HG03045 (cell line): ENCODE results near the gene PHC2.

ENCODE experiments used
- ATAC-seq: cut with Tn5 transposase; IDR thresholded peaks from one replicate; pipeline ENCODE4 v1.9.1; 2021; ENCODE audit warnings: mild to moderate bottlenecking, moderate library complexity; ENCODE audit not compliant: unreplicated experiment

PHC2 gene, protein sequence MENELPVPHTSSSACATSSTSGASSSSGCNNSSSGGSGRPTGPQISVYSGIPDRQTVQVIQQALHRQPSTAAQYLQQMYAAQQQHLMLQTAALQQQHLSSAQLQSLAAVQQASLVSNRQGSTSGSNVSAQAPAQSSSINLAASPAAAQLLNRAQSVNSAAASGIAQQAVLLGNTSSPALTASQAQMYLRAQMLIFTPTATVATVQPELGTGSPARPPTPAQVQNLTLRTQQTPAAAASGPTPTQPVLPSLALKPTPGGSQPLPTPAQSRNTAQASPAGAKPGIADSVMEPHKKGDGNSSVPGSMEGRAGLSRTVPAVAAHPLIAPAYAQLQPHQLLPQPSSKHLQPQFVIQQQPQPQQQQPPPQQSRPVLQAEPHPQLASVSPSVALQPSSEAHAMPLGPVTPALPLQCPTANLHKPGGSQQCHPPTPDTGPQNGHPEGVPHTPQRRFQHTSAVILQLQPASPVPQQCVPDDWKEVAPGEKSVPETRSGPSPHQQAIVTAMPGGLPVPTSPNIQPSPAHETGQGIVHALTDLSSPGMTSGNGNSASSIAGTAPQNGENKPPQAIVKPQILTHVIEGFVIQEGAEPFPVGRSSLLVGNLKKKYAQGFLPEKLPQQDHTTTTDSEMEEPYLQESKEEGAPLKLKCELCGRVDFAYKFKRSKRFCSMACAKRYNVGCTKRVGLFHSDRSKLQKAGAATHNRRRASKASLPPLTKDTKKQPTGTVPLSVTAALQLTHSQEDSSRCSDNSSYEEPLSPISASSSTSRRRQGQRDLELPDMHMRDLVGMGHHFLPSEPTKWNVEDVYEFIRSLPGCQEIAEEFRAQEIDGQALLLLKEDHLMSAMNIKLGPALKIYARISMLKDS

DNA sequence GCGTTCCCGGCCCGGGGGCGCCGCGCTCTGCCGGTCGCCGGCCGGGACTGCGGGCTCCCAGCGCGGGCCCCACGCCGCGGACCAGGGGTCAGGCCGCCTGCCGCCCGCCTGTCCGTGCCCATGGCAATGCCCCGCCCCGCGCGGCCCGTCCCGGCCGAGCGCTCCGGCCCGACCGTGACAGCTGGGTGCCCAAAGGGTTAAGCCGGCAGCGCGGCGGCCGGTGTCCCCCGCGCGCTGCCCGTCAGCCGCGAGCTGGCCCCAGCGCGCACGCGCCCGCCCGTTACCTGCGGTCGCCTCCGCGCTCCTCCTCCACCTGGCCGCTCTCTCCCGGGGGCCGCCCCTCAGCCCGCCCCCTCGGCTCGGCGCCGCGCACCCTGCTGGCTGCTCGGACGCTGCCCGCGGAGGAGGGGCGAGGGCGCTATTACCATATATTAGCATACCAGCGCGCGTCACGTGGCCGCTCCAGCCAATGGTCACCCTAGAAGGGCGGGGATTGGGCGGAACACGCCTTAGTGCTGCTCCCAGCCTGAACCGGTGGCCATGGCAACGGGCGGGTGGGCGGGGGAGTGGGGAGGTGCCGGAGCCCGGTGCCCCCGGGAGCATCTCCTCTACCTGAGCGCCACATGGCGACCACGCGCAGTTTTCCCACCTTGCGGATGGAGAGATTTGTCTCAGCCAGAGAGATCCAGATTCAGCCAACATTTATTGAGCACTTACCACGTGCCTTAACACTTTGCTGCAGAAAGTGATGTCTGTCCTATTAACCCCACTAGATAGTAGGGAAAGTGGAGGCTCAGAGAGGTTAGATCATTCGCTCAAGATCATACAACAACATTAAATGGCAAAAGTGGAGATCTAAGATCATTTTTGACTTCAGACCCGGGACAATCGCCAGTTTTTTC, at the start of gene PHC2:
Gene PHC2, minus strand, starts transcription at position 404 of the 902 bp plus-strand sequence. CDS start 55,556 bp downstream, outside the sequence.
- peak; percentile 86 for ATAC-seq

DNA sequence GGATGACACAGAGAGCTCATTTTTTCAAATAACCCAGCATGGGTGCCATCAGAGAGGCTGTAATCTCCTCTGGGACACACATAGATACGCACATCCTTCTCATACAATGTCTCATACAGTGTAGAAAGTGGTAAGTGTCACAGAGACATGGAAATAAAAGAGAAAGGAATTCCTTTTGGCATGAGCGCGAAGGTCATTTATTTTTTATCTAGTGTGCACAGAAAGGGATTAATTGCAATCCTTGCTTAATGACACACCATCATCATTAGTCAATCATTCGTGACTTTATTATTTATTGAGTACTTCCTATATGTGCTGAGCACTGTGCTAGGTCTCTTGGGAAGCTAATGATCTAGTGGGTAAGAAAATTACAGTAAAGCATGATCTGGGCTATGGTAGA, 46.6 kb upstream of the PHC2 start:
- ATAC-seq = no peak

DNA sequence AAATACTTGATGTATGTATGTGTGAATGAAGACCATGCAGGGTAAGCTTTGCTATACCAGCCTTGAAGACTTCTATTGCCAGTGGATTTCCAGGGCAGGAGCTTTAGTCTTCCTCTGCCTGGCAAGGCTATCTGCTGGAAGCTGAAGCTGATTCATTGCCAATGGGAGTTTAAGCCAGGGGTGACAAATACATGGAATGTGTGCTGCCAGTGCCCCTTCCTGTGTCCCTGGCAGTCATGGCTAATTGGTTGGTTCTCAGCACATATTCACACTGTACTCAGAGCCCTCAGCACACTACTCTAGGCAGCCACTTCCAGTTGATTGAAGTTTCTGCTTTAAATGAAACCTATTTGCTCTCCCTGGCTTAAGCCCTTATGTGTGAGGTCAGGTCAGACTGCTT, 43.0 kb upstream of the PHC2 start:
- ATAC-seq = no peak

DNA sequence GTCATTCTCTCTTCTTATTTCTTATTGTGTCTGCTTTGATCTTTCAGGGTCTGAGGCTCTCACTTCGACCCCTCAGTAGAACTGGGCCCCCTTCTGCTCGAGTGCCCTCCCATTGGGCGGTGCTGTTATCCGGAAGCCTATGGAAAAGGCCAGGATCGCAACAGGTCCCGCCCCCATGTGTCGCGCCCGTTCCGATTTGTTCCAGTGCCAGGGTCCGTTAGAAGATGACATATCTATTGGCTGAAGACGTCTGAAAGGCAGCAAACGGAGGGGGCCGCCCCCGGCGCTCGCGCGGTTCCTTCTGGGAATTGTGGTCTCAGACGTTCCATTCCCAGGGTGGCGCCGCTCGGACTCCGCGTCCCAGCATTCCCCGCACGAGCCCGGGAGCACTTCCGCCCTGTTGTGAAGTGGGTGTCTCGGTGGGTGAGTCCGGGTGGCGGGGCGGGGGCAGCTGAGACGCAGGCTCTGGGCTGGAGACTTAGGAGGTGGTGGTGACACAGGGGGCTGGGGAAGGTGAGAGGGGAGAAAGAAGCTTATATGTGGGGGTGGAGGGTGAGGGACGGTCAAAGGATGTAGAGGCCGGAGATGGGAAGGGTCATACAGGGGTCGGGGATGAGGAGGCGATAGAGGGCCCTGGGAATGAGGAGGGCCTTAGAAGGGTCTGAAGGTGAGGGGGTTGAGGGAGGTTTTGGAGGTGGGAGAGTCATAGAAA, 41.5 kb upstream of the PHC2 start, which contains the start of gene ZSCAN20:
Gene ZSCAN20, plus strand, starts transcription at position 377 of the 712 bp plus-strand sequence. CDS start 6,644 bp downstream, outside the sequence.
- ATAC-seq = peak; percentile 92

DNA sequence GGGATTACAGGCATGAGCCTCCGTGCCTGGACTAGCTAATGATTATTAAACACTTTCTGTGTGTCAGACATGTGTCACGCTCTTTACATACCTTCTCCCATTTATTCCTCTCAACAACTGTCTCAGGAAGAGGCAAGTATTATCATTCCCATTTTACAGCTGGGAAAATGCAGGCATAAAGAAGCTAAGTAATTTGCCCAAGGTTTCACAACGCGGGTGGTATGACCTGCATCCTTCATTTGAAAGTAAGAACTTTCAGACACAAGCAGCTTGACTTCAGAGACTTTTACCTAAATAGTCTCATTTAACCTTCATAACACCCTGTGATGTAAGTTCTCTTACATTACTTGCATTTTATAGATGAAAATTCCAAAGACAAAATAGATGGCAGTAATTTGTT, 40.5 kb upstream of the PHC2 start:
- no peak for ATAC-seq

DNA sequence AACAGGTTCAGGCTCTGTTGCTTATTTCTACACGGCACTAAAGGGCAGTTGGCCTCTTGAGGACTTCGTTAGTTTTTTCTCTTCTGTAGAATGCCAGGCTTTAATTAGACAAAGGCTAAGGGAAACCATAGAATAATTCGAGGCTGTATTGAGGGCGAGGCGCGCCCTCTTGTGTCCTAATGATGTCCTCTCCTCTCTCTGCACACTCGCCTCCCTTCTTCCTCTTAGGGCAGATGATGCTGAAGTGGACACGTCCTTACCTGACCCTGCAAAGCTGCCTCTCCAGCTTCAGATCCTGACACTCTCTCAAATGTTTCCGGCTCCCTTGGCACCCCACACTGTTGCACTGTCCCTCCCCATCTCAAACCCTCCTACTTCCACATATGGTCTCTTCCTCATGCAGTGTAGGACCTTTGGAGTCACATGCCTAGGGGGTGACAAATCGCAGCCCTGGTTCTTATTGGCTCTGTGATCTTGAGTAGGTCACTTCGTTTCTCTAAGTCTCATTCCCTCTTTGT, 39.7 kb upstream of the PHC2 start:
- peak; percentile 31 for ATAC-seq

DNA sequence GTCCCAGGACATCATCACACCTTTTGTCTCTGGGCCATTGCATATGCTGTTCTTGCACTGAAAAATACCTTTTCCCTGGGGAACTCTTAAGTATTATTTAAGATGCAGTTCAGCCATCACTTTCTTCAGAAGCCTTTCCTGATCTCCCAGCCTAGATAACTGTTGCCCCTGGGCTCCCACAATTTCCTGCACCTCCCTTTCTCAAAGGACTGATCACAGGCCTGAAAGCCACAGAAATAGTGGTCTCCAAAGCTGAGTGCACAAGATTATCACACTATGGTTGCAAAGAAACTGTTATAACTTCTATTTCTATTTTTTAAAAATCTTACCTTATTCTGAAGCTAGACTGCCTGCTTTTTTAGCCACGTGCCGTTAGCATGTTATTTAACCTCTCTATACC, 38.8 kb upstream of the PHC2 start:
- ATAC-seq = no peak

DNA sequence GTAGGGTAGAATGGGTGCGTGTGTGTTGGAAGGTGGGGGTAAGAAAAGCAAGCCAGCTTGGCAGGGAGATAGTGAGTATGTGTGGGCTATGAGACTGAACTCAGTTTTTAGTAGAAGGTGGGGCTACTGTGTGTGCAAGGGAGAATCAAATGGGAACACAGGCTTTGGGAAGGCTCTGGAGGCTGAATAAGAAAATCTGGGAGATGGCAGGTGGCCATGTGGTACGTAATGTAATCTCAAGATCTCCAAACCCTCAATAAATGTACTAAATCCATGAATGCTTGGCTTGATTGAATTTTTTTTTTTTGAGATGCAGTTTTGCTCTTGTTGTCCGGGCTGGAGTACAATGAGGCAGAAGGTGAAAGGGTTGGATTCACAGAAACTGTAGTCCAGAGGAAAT, 38.1 kb upstream of the PHC2 start:
- ATAC-seq = no peak

DNA sequence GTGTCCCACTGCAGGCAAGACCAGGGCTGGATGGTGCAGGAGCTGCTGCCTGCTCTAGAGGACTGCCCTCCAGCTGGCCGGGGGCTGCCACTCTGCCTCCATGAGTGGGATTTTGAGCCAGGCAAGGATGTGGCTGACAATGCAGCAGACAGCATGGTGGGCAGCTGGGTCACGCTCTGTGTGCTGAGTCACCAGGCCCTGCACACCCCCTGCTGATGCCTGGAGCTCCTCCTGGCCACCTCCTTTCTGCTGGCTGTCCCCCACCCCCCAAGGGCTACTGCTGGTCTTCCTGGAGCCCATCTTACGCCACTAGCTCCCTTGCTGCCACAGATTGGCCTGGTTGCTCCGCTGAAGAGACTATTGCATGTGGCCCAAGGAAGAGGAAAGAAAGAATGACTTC, 37.6 kb upstream of the PHC2 start:
- ATAC-seq = no peak

DNA sequence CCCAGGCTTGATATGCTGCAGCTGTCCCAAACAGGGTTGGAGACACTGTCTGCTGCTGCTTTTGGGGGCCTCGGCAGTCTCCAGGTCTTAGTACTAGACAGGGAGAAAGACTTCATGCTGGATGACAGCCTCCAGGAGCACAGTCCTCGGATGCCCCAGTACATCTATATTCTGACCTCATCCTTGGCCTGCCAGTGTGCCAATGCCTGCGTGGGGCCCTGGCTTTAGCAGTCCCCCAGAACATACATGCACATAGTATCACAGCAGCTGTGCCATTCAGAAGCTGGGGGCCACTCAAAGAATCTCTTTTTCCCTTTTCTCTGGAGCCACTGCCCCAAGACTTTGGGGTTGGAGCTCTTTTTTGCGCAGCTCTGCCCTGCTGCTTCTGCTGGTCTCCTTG, 37.1 kb upstream of the PHC2 start:
- ATAC-seq = no peak

DNA sequence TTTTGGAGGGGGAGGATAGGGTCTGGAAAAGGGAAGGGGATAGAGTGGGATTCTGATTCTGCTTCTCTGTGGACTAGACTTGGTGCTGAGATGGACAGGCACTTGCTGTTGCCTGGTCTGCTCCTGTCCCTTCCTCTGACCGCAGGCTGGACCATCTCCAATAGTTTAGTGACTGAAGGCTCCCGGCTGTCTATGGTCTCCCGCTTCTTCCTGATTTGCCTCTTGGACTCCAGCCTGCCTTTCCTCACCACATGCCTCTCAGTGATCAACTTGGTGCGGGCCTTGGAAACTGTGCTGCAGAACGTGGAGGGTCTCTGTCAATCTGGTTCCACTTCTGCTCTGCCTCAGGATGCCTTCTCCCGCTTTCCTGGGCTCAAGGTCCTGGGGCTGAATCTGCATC, 35.3 kb upstream of the PHC2 start:
- no peak for ATAC-seq

DNA sequence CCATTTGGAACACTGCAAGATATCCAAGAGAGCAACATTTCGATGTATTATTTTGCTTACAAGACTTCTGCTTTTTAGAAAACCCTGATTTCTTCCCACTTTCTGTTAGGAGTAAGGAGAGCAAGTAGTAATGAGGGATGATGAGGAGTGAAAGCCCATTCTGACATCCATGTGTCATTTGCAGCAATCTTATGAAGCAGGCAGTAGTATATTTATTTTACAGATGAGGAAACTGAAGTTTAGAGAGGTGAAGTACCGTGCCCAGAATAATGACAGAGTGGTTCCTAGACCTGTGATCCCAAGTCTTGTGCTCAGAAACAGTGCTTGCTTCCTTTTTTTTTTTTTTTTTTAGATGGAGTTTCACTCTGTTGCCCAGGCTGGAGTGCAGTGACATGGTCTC, 34.4 kb upstream of the PHC2 start:
- ATAC-seq = no peak

DNA sequence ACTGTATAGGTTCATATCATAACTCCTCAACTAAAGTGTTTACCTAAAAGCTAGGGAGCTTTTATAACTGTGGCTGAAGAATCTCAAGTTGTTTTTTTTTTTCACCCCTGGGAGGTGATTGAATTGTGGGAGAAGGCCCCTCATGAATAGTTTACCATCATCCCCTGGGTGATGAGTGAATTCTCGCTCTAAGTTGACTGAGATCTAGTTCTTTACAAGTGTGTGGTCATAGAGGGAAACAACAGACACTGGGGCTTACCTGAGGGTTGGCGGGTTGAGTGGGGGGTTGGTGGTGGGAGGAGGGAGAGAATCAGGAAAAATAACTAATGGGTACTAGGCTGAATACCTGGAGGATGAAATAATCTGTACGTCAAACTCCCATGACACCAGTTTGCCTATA, 33.7 kb upstream of the PHC2 start:
- no peak for ATAC-seq

DNA sequence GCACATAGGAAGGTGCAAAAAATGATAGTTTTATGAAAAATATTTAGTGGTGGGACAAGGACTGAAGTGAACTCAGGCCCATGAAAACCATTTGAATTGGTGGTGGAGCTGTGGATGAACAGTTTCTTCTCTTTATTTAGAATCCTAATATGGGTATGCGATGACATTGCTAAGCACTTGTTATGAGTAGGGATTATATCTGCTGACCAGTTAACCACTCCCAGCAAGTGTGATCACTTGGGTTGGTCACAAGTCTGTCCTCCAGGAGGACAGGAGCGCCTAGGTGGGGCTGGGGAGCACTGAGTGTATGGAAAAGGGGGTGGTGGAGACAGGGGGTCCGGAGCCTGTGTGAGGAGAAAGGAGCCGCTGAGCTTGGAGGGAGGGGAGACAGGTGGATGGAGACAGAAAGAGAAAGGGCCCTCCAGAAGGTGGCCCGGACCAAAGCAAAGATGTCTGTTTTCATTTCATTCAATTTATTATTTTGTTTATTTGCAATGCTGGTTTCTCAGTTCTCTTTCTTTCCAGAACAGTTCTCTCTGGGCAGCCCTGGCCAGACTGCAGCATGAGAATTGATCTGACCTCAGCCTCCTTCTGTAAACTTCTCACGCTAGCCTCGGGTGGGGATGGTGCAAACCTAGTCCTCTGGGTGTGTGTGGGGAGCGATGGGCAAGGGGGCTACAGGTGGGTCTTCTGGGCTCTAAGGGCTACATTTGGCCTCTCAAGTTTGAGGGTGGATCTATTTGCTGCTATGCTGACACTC, 31.7 kb upstream of the PHC2 start:
- ATAC-seq = no peak

DNA sequence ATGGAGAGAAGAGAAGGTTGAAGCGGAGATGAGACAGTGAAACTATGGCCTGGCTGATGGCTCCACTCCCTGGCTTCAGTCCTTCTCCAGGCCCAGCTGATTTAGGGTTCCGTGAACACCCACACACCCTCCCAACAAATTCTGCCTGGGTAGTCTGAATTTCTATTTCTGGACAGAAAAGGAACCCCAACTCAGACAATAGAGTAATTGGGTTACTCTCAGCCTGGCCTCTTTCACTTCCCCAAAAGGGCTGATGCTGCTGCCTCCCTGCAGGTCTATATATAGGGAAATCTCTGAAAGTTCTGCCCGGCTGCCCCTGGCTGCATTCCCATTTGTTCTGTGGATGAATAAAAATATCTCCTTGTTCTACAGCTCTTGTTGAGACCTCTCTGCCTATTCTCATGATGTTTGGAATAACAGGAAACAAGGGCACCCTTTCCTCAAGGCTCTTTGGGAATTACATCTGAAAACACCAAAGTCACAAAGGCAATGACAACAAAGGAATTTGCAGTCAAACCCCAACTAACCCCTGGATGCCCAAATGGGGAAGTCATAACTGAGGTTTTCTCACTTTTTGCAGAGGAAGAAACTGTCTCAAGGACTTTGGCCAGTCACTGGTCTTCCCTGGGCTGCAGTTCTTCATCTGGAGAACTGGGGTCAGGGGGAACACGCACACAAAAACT, 30.2 kb upstream of the PHC2 start:
- ATAC-seq = peak; percentile 70

DNA sequence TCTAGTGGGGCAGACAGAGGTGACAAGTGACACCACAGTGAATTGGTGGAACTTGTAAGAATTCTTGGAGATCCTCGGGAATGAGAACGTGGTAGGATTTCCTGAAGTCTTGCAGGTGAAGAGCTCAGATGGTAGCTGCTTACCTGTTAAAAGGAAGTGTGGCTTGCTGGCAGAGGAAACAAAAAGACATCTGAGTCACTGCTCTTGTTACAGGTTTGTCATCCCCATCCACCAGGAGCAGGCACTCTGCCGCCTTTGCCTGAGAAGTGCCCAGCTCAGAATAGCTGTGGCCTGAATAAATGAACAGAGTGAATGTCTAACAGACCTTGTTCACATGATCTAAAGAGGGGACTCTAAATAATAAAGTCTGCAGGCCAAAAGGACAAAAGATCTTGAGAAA, 29.2 kb upstream of the PHC2 start:
- ATAC-seq = no peak

DNA sequence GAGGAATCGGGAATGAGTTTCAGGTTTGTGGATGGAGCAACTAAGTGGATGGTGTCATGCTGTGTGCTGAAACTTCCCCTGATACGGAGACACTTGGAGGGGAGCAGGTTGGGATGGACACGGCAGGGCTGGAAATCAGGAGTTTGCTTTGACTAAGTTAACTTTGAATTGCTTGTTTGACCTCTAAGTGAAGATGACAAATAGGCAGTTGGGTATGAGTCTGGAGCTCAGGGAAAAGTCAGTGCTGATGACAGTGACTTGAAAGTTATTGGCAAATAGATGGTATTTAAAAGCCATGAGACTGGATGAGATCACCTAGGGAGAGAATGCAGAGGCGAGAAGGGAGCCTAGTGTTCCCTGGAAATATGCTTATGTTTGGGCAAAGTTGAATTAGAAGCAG, 28.8 kb upstream of the PHC2 start:
- no peak for ATAC-seq

DNA sequence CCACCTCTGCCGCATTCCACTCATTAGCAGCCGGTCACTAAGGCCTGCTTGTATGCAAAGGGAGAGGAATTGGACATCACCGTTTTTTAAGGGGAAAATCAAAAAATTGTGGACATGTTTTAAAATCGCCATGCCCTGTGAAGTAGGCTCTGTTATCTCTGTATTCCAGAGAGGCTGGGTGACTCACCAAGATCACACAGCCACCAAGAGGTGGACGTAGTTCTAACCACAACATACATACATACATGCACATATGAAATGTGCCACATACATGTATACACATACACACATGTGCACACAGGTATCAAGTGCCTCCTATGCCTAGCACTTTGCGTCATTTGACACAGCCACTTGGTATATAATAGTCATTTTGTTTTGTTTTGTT, 25.6 kb upstream of the PHC2 start:
- ATAC-seq = no peak
